ENCODE data around the gene CNTN4.
A peak's percentile ranks its signal among the peaks of the same experiment; 100 is the strongest.
"Not testable (repeated sequence)": the region's sequence is repeated elsewhere in the genome, so short reads cannot be mapped to it uniquely, and the experiment has no call there.

CNTN4 gene

DNA sequence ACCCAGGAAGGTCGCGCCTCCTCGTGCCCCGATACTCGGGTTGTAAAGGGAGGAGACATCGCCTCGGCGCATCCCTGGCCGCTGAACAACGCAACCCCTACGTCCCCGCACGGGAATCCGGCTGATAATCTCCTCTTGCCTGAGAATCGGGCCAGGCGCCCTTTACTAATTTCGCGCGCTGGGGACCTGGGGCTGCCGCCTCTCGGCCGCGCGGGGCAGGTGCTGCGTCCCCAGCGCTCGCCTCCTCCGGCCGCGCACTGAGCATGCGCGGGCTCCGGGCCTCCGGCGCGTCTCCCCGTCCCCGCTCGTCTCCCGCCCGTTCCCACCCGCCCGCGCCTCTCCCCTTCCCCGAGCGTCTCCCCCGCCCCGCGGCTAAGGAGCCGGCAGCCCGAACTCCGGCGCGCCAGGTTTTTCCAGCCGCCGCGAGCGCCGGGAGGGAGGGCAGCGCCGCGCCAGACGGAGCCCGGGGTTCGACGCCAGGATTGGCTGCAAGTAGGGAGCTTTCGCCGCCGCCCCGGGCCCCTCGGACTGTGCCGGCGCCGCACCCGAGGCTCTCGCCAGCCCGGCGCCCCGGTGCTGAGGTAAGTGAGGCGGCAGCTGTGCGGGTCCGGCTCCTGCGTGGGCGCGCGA is at the start of gene CNTN4:
TSS of gene CNTN4 (plus strand) at position 469 of the 630 bp plus-strand sequence.
- H3K4me3 ChIP-seq (ENCODE audit: low read depth in 1 of 2, low read length in 2 of 2) = peak within 1 kb of the TSS; percentile 47 to 70
- no peaks in the 10 kb centered on the region for H3K9me3 ChIP-seq (ENCODE audit: control insufficient read depth in 1 of 2, low read length in 2 of 2)
- no peaks in the 10 kb centered on the region for H3K27me3 ChIP-seq (ENCODE audit: low read depth, low read length)
- no peaks in the 10 kb centered on the region for H3K36me3 ChIP-seq (ENCODE audit: control insufficient read depth in 1 of 2, insufficient read depth in 2 of 2, low read length in 2 of 2)
- H3K4me1 ChIP-seq (ENCODE audit: control insufficient read depth in 1 of 2, insufficient read depth in 2 of 2, low read length in 2 of 2) = peaks cover 0 to 14% of the 10 kb centered on the region in 2 donors
- no peak within 1 kb of the TSS for H3K27ac ChIP-seq (ENCODE audit: low read length)

DNA sequence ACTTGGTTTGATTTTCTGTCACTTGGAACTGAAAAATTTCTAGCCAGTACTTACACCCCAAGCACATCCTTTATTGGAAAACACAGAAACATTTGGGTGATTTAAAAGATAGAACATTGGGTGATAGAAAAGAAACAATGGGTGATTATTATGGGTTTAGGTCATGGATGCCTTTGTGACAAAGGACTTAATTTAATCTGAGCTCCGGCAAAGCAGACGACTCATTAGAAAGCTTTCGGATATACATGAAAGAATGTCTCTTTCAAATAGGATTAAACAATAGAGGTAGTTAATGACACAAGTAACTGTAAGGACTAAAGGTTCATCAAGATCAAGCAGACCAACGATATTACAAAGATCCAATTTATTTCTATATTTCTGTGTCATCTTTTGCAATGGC is 37.3 kb upstream of the CNTN4 start:
- Histone ChIP-seq H3K27ac (ENCODE audit: low read length) (no peak overlapping the region), H3K36me3 (ENCODE audit: control insufficient read depth in 1 of 2, insufficient read depth in 2 of 2, low read length in 2 of 2) (no peaks in the 10 kb centered on the region), H3K27me3 (ENCODE audit: low read depth, low read length) (no peaks in the 10 kb centered on the region), H3K9me3 (ENCODE audit: control insufficient read depth in 1 of 2, low read length in 2 of 2) (no peaks in the 10 kb centered on the region), H3K4me1 (ENCODE audit: control insufficient read depth in 1 of 2, insufficient read depth in 2 of 2, low read length in 2 of 2) (no peaks in the 10 kb centered on the region), H3K4me3 (ENCODE audit: low read depth in 1 of 2, low read length in 2 of 2) (no peak overlapping the region)

DNA sequence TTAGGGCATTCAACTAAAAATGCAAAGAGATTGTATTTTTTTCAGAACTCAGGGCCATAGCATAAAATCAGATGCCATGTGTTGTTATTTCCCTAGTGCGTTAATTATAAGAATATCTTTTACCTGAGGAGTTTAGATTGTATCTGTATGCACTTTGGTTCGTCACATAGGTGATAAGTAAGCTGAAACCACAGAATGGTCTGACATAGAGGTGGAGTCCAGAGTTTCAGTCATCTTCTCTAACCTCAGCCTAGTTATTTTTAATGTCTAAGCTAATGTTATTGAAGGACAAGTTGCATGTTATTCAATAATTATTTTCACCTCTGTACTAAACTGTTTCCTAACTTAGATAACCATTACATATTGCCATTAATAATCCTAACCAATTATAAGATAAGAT is 27.1 kb upstream of the CNTN4 start:
- H3K4me3 ChIP-seq (ENCODE audit: low read depth in 1 of 2, low read length in 2 of 2) = no peak overlapping the region
- H3K36me3 ChIP-seq (ENCODE audit: control insufficient read depth in 1 of 2, insufficient read depth in 2 of 2, low read length in 2 of 2) = no peaks in the 10 kb centered on the region
- H3K27me3 ChIP-seq (ENCODE audit: low read depth, low read length) = no peaks in the 10 kb centered on the region
- H3K4me1 ChIP-seq (ENCODE audit: control insufficient read depth in 1 of 2, insufficient read depth in 2 of 2, low read length in 2 of 2) = no peaks in the 10 kb centered on the region
- no peaks in the 10 kb centered on the region for H3K9me3 ChIP-seq (ENCODE audit: control insufficient read depth in 1 of 2, low read length in 2 of 2)
- no peak overlapping the region for H3K27ac ChIP-seq (ENCODE audit: low read length)

DNA sequence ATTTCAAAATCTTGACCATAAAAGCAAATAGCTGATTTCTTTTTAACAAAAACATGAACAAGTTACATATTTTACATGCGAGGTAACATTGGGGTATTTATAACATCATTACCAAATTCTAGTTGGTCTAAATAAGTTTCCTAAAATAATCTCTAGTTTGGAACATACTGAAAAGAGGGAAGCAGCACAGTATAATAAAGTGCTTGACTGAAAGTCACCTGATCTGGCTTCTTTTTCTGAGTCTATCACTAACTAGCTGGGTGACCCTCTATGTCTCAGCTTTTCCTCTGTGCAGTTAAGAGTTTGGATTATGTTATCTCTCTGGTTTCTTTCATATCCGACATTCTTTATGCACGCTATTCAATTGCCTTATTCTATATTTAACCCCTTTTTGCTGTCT is 19.8 kb upstream of the CNTN4 start:
- no peak overlapping the region for H3K27ac ChIP-seq (ENCODE audit: low read length)
- H3K36me3 ChIP-seq (ENCODE audit: control insufficient read depth in 1 of 2, insufficient read depth in 2 of 2, low read length in 2 of 2) = no peaks in the 10 kb centered on the region
- H3K9me3 ChIP-seq (ENCODE audit: control insufficient read depth in 1 of 2, low read length in 2 of 2) = no peaks in the 10 kb centered on the region
- no peaks in the 10 kb centered on the region for H3K4me1 ChIP-seq (ENCODE audit: control insufficient read depth in 1 of 2, insufficient read depth in 2 of 2, low read length in 2 of 2)
- no peaks in the 10 kb centered on the region for H3K27me3 ChIP-seq (ENCODE audit: low read depth, low read length)
- H3K4me3 ChIP-seq (ENCODE audit: low read depth in 1 of 2, low read length in 2 of 2) = no peak overlapping the region

DNA sequence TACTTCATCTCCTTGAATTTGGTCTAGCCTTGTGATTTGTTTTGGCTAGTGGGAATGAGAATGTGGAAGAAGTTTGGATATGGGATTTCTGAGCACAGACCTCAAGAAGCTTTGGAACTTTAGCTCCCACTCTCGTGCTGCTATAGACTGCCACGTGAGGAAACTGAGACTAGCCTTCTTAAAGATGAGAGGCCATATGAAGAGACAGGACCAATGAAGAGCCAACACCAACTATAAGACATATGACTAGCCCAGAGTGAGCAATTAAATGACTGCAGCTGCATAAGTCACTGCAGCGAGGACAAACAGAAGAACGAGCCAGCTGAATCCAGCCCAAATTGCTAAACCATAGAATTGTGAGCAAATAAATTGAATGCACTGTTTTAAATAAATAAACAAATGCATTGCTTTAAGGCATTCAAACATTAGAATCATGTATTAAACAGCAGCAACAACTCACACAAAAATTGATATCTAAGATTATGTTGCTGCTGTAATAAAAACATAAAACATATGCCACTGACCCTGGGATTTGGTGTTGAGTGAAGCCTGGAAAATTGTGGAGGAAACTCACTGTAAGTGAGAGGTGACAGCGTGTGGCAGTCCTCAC is 15.7 kb upstream of the CNTN4 start:
- H3K4me3 ChIP-seq (ENCODE audit: low read depth in 1 of 2, low read length in 2 of 2) = no peak overlapping the region

GRCh38 chr3:2083558-2083957 is 15.1 kb upstream of the CNTN4 start:
- not testable (repeated sequence) for H3K9me3 ChIP-seq (ENCODE audit: control insufficient read depth in 1 of 2, low read length in 2 of 2); H3K4me3 ChIP-seq (ENCODE audit: low read depth in 1 of 2, low read length in 2 of 2); H3K4me1 ChIP-seq (ENCODE audit: control insufficient read depth in 1 of 2, insufficient read depth in 2 of 2, low read length in 2 of 2); H3K36me3 ChIP-seq (ENCODE audit: control insufficient read depth in 1 of 2, insufficient read depth in 2 of 2, low read length in 2 of 2); H3K27ac ChIP-seq (ENCODE audit: low read length); H3K27me3 ChIP-seq (ENCODE audit: low read depth, low read length)

More for the DNA sequence above, 15.7 kb upstream of the CNTN4 start:
- H3K36me3 ChIP-seq (ENCODE audit: control insufficient read depth in 1 of 2, insufficient read depth in 2 of 2, low read length in 2 of 2) = no peaks in the 10 kb centered on the region
- H3K9me3 ChIP-seq (ENCODE audit: control insufficient read depth in 1 of 2, low read length in 2 of 2) = no peaks in the 10 kb centered on the region
- no peaks in the 10 kb centered on the region for H3K4me1 ChIP-seq (ENCODE audit: control insufficient read depth in 1 of 2, insufficient read depth in 2 of 2, low read length in 2 of 2)
- H3K27me3 ChIP-seq (ENCODE audit: low read depth, low read length) = no peaks in the 10 kb centered on the region
- no peak overlapping the region for H3K27ac ChIP-seq (ENCODE audit: low read length)

DNA sequence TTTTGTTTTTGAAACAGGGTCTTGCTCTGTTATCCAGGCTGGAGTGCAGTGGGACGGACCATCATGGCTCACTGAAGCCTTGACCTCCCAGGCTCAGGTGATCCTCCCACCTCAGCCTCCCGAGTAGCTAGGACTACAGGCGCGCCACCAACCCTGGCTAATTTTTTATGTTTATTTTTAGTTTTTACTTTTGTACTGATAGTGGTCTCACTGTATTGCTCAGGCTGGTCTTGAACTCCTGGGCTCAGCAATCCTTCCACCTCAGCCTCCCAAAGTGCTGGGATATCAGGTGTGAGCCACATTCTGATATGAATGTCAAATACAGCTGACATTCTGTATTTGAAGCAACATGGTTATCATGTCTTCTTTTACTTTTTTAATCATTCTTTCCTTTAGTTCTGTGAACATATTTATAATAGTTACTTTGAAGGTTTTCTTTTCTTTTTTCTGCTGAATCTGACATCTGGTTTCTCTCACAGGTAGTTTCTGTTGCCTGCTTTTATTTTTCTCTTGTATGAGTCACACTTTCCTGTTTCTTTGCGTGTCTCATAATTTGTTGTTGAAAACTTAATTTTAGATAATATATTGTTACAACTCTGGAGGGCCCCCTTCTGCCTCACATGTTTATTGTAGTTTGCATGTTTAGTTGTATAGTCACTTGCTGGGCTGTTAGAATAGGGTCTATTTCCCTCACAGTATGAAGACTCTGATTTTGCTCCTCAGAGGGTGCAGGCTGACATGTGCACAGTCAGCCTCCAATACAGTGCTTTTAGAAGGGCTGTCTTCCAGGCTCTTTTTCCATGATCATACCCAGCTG is 8.4 kb upstream of the CNTN4 start:
- Histone ChIP-seq H3K36me3 (ENCODE audit: control insufficient read depth in 1 of 2, insufficient read depth in 2 of 2, low read length in 2 of 2) (no peaks in the 10 kb centered on the region), H3K4me3 (ENCODE audit: low read depth in 1 of 2, low read length in 2 of 2) (no peak overlapping the region), H3K9me3 (ENCODE audit: control insufficient read depth in 1 of 2, low read length in 2 of 2) (no peaks in the 10 kb centered on the region), H3K4me1 (ENCODE audit: control insufficient read depth in 1 of 2, insufficient read depth in 2 of 2, low read length in 2 of 2) (no peaks in the 10 kb centered on the region), H3K27me3 (ENCODE audit: low read depth, low read length) (no peaks in the 10 kb centered on the region), H3K27ac (ENCODE audit: low read length) (no peak overlapping the region)

DNA sequence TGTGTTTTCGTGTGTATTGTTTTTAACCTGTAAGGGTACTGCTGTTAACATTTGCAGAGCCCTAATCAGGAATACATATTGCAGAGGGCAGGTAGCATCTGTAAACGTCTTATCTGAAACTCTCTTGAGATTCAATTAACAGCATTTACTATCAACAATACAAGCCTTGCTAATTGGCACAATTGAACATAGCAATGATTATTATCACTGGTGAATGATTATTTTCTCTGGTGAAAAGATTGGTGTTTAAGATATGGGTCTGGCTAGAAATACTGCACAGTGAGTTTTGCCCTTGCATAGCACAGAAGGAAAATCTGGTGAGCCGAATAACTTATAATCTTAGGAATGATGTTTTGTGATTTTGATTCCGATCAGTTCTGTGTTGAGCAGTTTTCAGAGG is 5.9 kb upstream of the CNTN4 start:
- Histone ChIP-seq H3K27ac (ENCODE audit: low read length) (no peak overlapping the region), H3K4me3 (ENCODE audit: low read depth in 1 of 2, low read length in 2 of 2) (no peak overlapping the region), H3K4me1 (ENCODE audit: control insufficient read depth in 1 of 2, insufficient read depth in 2 of 2, low read length in 2 of 2) (peaks cover 0 to 3% of the 10 kb centered on the region in 2 donors), H3K36me3 (ENCODE audit: control insufficient read depth in 1 of 2, insufficient read depth in 2 of 2, low read length in 2 of 2) (no peaks in the 10 kb centered on the region), H3K27me3 (ENCODE audit: low read depth, low read length) (no peaks in the 10 kb centered on the region), H3K9me3 (ENCODE audit: control insufficient read depth in 1 of 2, low read length in 2 of 2) (no peaks in the 10 kb centered on the region)

GRCh38 chr3:2094941-2095340 is 3.7 kb upstream of the CNTN4 start:
- H3K27ac ChIP-seq (ENCODE audit: low read length) = no peak overlapping the region
- H3K4me1 ChIP-seq (ENCODE audit: control insufficient read depth in 1 of 2, insufficient read depth in 2 of 2, low read length in 2 of 2) = peaks cover 0 to 14% of the 10 kb centered on the region in 2 donors
- no peaks in the 10 kb centered on the region for H3K9me3 ChIP-seq (ENCODE audit: control insufficient read depth in 1 of 2, low read length in 2 of 2)
- H3K36me3 ChIP-seq (ENCODE audit: control insufficient read depth in 1 of 2, insufficient read depth in 2 of 2, low read length in 2 of 2) = no peaks in the 10 kb centered on the region
- no peak overlapping the region for H3K4me3 ChIP-seq (ENCODE audit: low read depth in 1 of 2, low read length in 2 of 2)
- no peaks in the 10 kb centered on the region for H3K27me3 ChIP-seq (ENCODE audit: low read depth, low read length)

DNA sequence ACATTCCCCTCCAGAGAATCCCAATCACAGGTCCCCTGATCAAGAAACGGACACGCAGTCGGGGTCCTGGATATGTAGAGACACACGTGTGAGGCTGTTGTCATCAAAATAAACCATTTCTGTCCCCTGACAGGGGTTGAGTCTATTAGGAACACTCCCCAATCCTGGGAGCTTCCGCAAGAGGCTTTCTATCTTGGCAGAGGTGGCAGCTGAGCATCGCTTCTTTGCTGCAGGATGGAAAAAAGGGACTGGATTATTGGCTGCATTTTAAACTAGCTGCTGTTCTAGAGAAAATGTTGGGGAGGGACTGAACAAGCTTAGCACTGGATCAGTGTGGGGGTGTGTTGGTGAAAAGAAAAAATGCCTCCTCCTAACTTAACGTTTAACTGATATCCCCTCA is 2.5 kb upstream of the CNTN4 start:
- no peaks in the 10 kb centered on the region for H3K27me3 ChIP-seq (ENCODE audit: low read depth, low read length)
- no peak overlapping the region for H3K4me3 ChIP-seq (ENCODE audit: low read depth in 1 of 2, low read length in 2 of 2)
- no peaks in the 10 kb centered on the region for H3K36me3 ChIP-seq (ENCODE audit: control insufficient read depth in 1 of 2, insufficient read depth in 2 of 2, low read length in 2 of 2)
- peaks cover 0 to 14% of the 10 kb centered on the region in 2 donors for H3K4me1 ChIP-seq (ENCODE audit: control insufficient read depth in 1 of 2, insufficient read depth in 2 of 2, low read length in 2 of 2)
- no peak overlapping the region for H3K27ac ChIP-seq (ENCODE audit: low read length)
- no peaks in the 10 kb centered on the region for H3K9me3 ChIP-seq (ENCODE audit: control insufficient read depth in 1 of 2, low read length in 2 of 2)

DNA sequence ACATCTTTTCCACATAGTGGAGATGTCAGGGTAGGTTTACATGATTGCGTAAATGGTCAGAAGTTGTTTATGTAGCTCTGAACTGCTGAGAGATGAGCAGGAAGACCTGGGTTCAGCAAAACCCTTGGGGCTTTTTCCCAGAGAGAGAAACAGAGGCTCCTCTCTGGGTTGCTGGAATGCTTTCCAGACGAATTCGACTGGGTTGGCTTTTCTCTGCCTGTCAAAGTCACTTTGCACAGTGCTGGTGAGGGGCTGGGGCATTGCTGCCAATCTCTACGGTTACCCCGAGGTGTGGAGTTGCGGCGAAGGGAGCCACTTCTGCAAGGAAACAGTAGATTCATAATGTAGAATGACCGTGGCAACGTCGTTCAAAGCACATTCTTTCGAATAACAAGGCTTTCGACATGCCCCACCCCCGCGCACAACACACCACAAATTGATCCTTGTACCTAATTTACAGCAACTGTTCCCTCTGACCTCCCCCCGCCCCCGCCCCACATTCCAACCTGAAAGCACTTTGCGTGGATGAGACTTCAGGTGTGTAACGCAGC is 950 bp upstream of the CNTN4 start:
- Histone ChIP-seq H3K4me1 (ENCODE audit: control insufficient read depth in 1 of 2, insufficient read depth in 2 of 2, low read length in 2 of 2) (peaks cover 0 to 14% of the 10 kb centered on the region in 2 donors), H3K27ac (ENCODE audit: low read length) (no peak overlapping the region), H3K4me3 (ENCODE audit: low read depth in 1 of 2, low read length in 2 of 2) (peak overlapping the region; percentile 24 to 70), H3K36me3 (ENCODE audit: control insufficient read depth in 1 of 2, insufficient read depth in 2 of 2, low read length in 2 of 2) (no peaks in the 10 kb centered on the region), H3K9me3 (ENCODE audit: control insufficient read depth in 1 of 2, low read length in 2 of 2) (no peaks in the 10 kb centered on the region), H3K27me3 (ENCODE audit: low read depth, low read length) (no peaks in the 10 kb centered on the region)
